Mesenchymal stem cell (in vitro differentiated cells and primary cell): ENCODE data around the gene SDF4.
"Not testable (repeated sequence)": the region's sequence is repeated elsewhere in the genome, so short reads cannot be mapped to it uniquely, and the experiment has no call there.

Source experiments
- DNase-seq: peaks from one replicate; pipeline ENCODE4 v3.0.0-alpha.2; 2013
- H2AFZ ChIP-seq: one replicate; pipeline ENCODE4 v1.6.1; 2013; ENCODE audit warnings: low read depth, mild to moderate bottlenecking, control low read depth, inconsistent platforms, low read length, moderate library complexity
- H2AK5ac ChIP-seq: 2 replicates; pipeline ENCODE4 v1.6.1; 2013; ENCODE audit warnings: low read length, moderate library complexity, mild to moderate bottlenecking, inconsistent platforms; ENCODE audit not compliant: severe bottlenecking
- H2BK120ac ChIP-seq: one replicate; pipeline ENCODE4 v1.6.1; 2013; ENCODE audit warnings: low read depth, mild to moderate bottlenecking, inconsistent platforms, low read length, moderate library complexity
- H2BK12ac ChIP-seq, 2 experiments: one replicate each; pipeline ENCODE4 v1.6.1; 2013; ENCODE audit warnings: inconsistent platforms in 2 of 2, low read length in 2 of 2, mild to moderate bottlenecking in 2 of 2, moderate library complexity in 2 of 2, control low read depth in 1 of 2
- H2BK15ac ChIP-seq: one replicate; pipeline ENCODE4 v1.6.1; 2013; ENCODE audit warnings: mild to moderate bottlenecking, low read depth, inconsistent platforms; ENCODE audit not compliant: poor library complexity, severe bottlenecking
- H2BK5ac ChIP-seq: 2 replicates; pipeline ENCODE4 v1.6.1; 2013; ENCODE audit warnings: low read depth, mild to moderate bottlenecking, low read length, control low read depth, inconsistent platforms; ENCODE audit not compliant: poor library complexity, severe bottlenecking
- H3K14ac ChIP-seq, 2 experiments: one replicate each; pipeline ENCODE4 v1.6.1; 2013; ENCODE audit warnings: inconsistent platforms in 2 of 2, low read length in 2 of 2, control low read depth in 1 of 2, mild to moderate bottlenecking in 1 of 2, moderate library complexity in 1 of 2
- H3K18ac ChIP-seq, 2 experiments: one replicate each; pipeline ENCODE4 v1.6.1; 2013; ENCODE audit warnings: inconsistent platforms in 2 of 2, low read length in 2 of 2, control low read depth in 1 of 2, low read depth in 1 of 2, mild to moderate bottlenecking in 1 of 2
- H3K23ac ChIP-seq, 2 experiments: one replicate each; pipeline ENCODE4 v1.6.1; 2013; ENCODE audit warnings: inconsistent platforms in 2 of 2, low read length in 2 of 2, mild to moderate bottlenecking in 2 of 2, moderate library complexity in 2 of 2, control low read depth in 1 of 2
- H3K27ac ChIP-seq: 2 replicates; pipeline ENCODE4 v1.5.1; 2013; ENCODE audit warnings: mild to moderate bottlenecking, moderate library complexity, low read length, control low read depth, inconsistent platforms; ENCODE audit not compliant: poor library complexity, severe bottlenecking
- H3K27me3 ChIP-seq, 2 experiments: 2 replicates each; pipeline versions ENCODE4 v1.6.1 to v1.7.0; 2013; ENCODE audit warnings: low read length in 2 of 2, mild to moderate bottlenecking in 2 of 2, moderate library complexity in 2 of 2, control low read depth in 1 of 2, inconsistent platforms in 1 of 2; ENCODE audit not compliant: control insufficient read depth in 1 of 2, insufficient read depth in 1 of 2
- H3K36me3 ChIP-seq, 2 experiments: 2 replicates each; pipeline versions ENCODE4 v1.6.1 to v1.7.0; 2013; ENCODE audit warnings: low read length in 2 of 2, control low read depth in 1 of 2, inconsistent platforms in 1 of 2, low read depth in 1 of 2, mild to moderate bottlenecking in 1 of 2; ENCODE audit not compliant: insufficient read depth in 2 of 2, control insufficient read depth in 1 of 2
- H3K4ac ChIP-seq, 2 experiments: one replicate each; pipeline ENCODE4 v1.6.1; 2013; ENCODE audit warnings: inconsistent platforms in 2 of 2, low read length in 2 of 2, mild to moderate bottlenecking in 2 of 2, moderate library complexity in 2 of 2, control low read depth in 1 of 2, low read depth in 1 of 2
- H3K4me1 ChIP-seq: 2 replicates; pipeline ENCODE4 v1.6.1; 2013; ENCODE audit warnings: low read depth, low read length, control low read depth; ENCODE audit not compliant: control insufficient read depth, insufficient read depth
- H3K4me2 ChIP-seq: 2 replicates; pipeline ENCODE4 v1.6.1; 2013; ENCODE audit warnings: low read length, mild to moderate bottlenecking, inconsistent platforms; ENCODE audit not compliant: poor library complexity, severe bottlenecking
- H3K4me3 ChIP-seq, 2 experiments: 2 replicates each; pipeline versions ENCODE4 v1.5.1 to v1.7.0; 2013; ENCODE audit warnings: low read length in 2 of 2, mild to moderate bottlenecking in 2 of 2, control low read depth in 1 of 2, low read depth in 1 of 2; ENCODE audit not compliant: insufficient read depth in 1 of 2
- H3K79me1 ChIP-seq: replicated peaks from 2 replicates; pipeline ENCODE4 v1.6.1; 2013; ENCODE audit warnings: mild to moderate bottlenecking, control low read depth, low read length, inconsistent platforms; ENCODE audit not compliant: poor library complexity, severe bottlenecking
- H3K9ac ChIP-seq: 2 replicates; pipeline ENCODE4 v1.7.0; 2013; ENCODE audit warnings: mild to moderate bottlenecking, low read length, moderate library complexity
- H3K9me3 ChIP-seq: 2 replicates; pipeline ENCODE4 v1.7.0; 2013; ENCODE audit warnings: mild to moderate bottlenecking, low read length; ENCODE audit not compliant: control insufficient read depth
- H4K8ac ChIP-seq: one replicate; pipeline ENCODE4 v1.6.1; 2013; ENCODE audit warnings: inconsistent platforms, mild to moderate bottlenecking, low read length, moderate library complexity
- H4K91ac ChIP-seq: one replicate; pipeline ENCODE4 v1.6.1; 2013; ENCODE audit warnings: mild to moderate bottlenecking, low read length, inconsistent platforms
- WGBS: methylation state at CpG from one replicate; pipeline ENCODE4 v1.1.7; 2013; ENCODE audit warnings: mixed read lengths; 5-methylcytosine and 5-hydroxymethylcytosine counted together

The SDF4 gene

DNA sequence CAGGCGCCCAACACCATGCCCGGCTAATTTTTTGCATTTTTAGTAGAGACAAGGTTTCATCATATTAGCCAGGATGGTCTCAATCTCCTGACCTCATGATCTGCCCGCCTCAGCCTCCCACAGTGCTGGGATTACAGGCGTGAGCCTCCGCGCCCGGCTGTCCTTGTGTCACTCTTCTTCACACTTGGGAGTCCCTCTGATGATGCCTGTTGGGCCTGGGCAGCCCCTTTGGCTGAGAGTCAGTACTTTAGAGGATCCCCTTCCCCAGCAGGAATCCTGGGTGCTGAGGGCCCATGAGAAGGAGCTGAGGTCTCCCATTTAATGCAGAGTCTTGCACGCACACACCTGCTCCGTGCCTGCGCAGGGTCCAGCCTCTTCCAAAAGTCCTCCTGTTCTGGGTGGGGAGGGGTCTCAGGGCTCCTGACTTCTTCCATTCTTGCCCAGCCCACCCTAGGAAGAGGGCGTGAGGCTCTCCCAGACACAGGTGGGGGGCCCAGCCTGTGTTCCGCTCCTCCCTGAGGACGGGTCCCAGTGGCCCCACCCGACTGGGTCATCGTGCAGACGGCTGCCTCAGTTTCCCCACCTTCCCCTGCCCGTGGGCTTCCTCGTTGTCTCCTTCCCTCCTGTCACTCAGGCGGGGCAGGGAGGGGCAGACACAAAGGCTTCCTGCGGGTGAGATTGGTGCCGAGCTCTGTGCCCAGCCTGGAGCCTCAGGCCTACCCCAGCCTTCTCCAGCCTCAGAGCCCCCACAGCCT lies 54.2 kb downstream of the SDF4 start:
- H3K27me3 ChIP-seq: peaks cover 37 to 77% of the 10 kb centered on the region in 2 experiments
- H3K14ac ChIP-seq: no peak overlapping the region
- H3K4ac ChIP-seq: no peak overlapping the region
- H3K79me1 ChIP-seq: no peaks in the 10 kb centered on the region
- H3K9me3 ChIP-seq: no peaks in the 10 kb centered on the region
- 90% methylated on average over 21 of the region's 21 CpGs for WGBS
- H2BK5ac ChIP-seq: no peak overlapping the region
- no peak overlapping the region for H3K18ac ChIP-seq
- H2AK5ac ChIP-seq: no peak overlapping the region
- no peak overlapping the region for H4K8ac ChIP-seq
- no peak overlapping the region for H3K9ac ChIP-seq
- no peak overlapping the region for H2BK12ac ChIP-seq
- H2AFZ ChIP-seq: no peak overlapping the region
- peaks cover 55% of the 10 kb centered on the region for H3K4me1 ChIP-seq
- no peak for DNase-seq
- H3K27ac ChIP-seq: no peak overlapping the region
- H3K4me3 ChIP-seq: no peak overlapping the region
- no peak overlapping the region for H2BK120ac ChIP-seq
- no peak overlapping the region for H4K91ac ChIP-seq
- H2BK15ac ChIP-seq: no peak overlapping the region
- H3K4me2 ChIP-seq: no peak overlapping the region
- peaks cover 0 to 7% of the 10 kb centered on the region in 2 experiments for H3K36me3 ChIP-seq
- no peak overlapping the region for H3K23ac ChIP-seq

DNA sequence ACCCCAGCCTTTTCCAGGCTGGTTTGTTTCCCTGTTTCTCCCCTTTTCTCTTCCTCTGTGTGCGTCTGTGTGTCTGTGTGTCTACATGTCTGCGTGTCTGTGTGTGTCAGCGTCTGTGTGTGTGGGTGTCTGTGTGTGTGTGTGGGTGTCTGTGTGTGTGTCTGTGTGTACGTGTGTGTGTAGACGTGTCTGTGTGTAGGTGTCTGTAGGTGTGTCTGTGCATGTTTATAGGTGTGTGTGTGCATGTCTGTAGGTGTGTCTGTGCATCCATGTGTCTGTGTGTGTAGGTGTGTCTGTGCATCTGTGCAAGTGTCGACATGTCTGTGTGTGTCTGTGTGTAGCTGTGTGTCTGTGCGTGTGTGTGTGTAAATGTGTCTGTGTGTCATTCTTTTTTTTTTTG lies 54.9 kb downstream of the SDF4 start:
- Histone ChIP-seq H3K79me1 (no peaks in the 10 kb centered on the region), H3K4ac (no peak overlapping the region), H2AK5ac (no peak overlapping the region), H2BK5ac (no peak overlapping the region), H2BK120ac (no peak overlapping the region), H2BK15ac (no peak overlapping the region), H3K27me3 (peaks cover 37 to 76% of the 10 kb centered on the region in 2 experiments), H4K91ac (no peak overlapping the region), H4K8ac (no peak overlapping the region), H3K9me3 (no peaks in the 10 kb centered on the region), H3K4me1 (peaks cover 59% of the 10 kb centered on the region), H3K9ac (no peak overlapping the region), H3K4me3 (no peak overlapping the region), H2BK12ac (no peak overlapping the region), H2AFZ (no peak overlapping the region), H3K27ac (no peak overlapping the region), H3K14ac (peak overlapping the region in 1 of 2 experiments; percentile 89), H3K4me2 (no peak overlapping the region), H3K18ac (no peak overlapping the region), H3K23ac (no peak overlapping the region), H3K36me3 (peaks cover 0 to 7% of the 10 kb centered on the region in 2 experiments)
- DNase-seq: no peak
- WGBS: 90% methylated on average over 6 of the region's 7 CpGs

GRCh38 chr1:1176063-1176761 lies 55.6 kb downstream of the SDF4 start:
- H3K4ac ChIP-seq, H2BK15ac ChIP-seq, H2AFZ ChIP-seq, H2BK120ac ChIP-seq, H4K91ac ChIP-seq, H3K4me3 ChIP-seq, H2AK5ac ChIP-seq, H3K79me1 ChIP-seq, H3K23ac ChIP-seq, H3K4me2 ChIP-seq, H3K27ac ChIP-seq, H3K36me3 ChIP-seq, H4K8ac ChIP-seq, DNase-seq, H2BK12ac ChIP-seq, H2BK5ac ChIP-seq, H3K14ac ChIP-seq, H3K9me3 ChIP-seq, H3K18ac ChIP-seq, H3K9ac ChIP-seq: not testable (repeated sequence)
- H3K4me1 ChIP-seq: peaks cover 58% of the 10 kb centered on the region
- H3K27me3 ChIP-seq: peaks cover 37 to 76% of the 10 kb centered on the region in 2 experiments
- 66% methylated on average over 20 of the region's 22 CpGs for WGBS

DNA sequence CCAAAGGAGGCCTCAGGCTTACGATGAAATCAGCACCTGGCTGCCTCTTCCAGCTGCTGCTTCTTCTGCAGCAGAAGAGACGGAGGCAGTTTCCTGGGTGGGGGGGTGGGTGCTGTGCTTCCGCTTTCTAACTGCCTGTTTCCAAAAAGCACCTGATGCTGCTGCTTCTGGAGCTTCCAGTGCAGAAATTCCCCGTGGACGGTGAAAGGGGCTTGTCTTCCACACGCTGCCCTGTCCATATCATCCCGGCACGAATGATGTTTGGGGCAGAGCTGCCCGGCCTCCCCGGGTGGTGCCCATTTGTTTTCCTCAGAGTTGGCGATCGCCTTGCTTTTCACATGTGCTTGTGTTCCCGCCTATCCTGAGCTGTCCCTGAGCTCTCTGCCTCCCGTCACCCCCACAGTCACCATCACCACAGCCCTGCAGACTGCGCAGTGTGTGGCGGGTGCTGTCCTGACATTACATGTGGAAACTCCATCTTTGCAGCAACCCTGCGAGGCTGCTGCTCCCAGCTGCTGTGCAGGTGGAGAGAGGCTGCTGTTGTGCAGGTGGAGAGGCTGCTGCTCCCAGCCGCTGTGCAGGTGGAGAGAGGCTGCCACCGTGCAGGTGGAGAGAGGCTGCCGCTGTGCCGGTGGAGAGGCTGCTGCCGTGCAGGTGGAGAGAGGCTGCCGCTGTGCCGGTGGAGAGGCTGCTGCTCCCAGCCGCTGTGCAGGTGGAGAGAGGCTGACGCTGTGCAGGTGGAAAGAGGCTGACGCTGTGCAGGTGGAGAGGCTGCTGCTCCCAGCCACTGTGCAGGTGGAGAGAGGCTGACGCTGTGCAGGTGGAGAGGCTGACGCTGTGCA lies 56.4 kb downstream of the SDF4 start:
- H3K4me2 ChIP-seq: no peak overlapping the region
- no peak overlapping the region for H2BK15ac ChIP-seq
- H3K4me3 ChIP-seq: no peak overlapping the region
- H3K4me1 ChIP-seq: peaks cover 60% of the 10 kb centered on the region
- H3K18ac ChIP-seq: no peak overlapping the region
- H3K23ac ChIP-seq: no peak overlapping the region
- no peak overlapping the region for H2BK120ac ChIP-seq
- no peak overlapping the region for H4K91ac ChIP-seq
- peaks cover 0 to 7% of the 10 kb centered on the region in 2 experiments for H3K36me3 ChIP-seq
- 89% methylated on average over 29 of the region's 29 CpGs for WGBS
- no peak overlapping the region for H3K27ac ChIP-seq
- no peak overlapping the region for H2AFZ ChIP-seq
- no peak for DNase-seq
- H2BK12ac ChIP-seq: no peak overlapping the region
- H2AK5ac ChIP-seq: no peak overlapping the region
- H3K9me3 ChIP-seq: no peaks in the 10 kb centered on the region
- no peak overlapping the region for H4K8ac ChIP-seq
- H3K14ac ChIP-seq: no peak overlapping the region
- no peak overlapping the region for H3K4ac ChIP-seq
- no peaks in the 10 kb centered on the region for H3K79me1 ChIP-seq
- no peak overlapping the region for H3K9ac ChIP-seq
- H2BK5ac ChIP-seq: no peak overlapping the region
- peaks cover 37 to 81% of the 10 kb centered on the region in 2 experiments for H3K27me3 ChIP-seq
